HG03175 (cell line): ENCODE results near the gene AGL.
"Not testable (repeated sequence)": the region's sequence is repeated elsewhere in the genome, so short reads cannot be mapped to it uniquely, and the experiment has no call there.

Experiments used
- ATAC-seq: cut with Tn5 transposase; IDR thresholded peaks from one replicate; pipeline ENCODE4 v1.9.1; 2021; ENCODE audit warnings: mild to moderate bottlenecking, moderate library complexity; ENCODE audit not compliant: unreplicated experiment

AGL gene

GRCh38 chr1:99935534-99935933 lies 85.4 kb downstream of the AGL start:
- ATAC-seq = no peak

- ATAC-seq = no peak
These were observed 85.9 kb downstream of the AGL start for GRCh38 chr1:99936071-99936470.

- no peak for ATAC-seq
These were observed 92.6 kb downstream of the AGL start for GRCh38 chr1:99942723-99943122.

- no peak for ATAC-seq
These were observed 93.1 kb downstream of the AGL start for GRCh38 chr1:99943223-99943794.

- no peak for ATAC-seq
These were observed 94.0 kb downstream of the AGL start for GRCh38 chr1:99944192-99944591.

GRCh38 chr1:99945174-99945573 lies 95.0 kb downstream of the AGL start:
- ATAC-seq = no peak

- no peak for ATAC-seq
These were observed 100.3 kb downstream of the AGL start for GRCh38 chr1:99950486-99950885.

GRCh38 chr1:99952522-99952921 lies 102.4 kb downstream of the AGL start:
- ATAC-seq = no peak

GRCh38 chr1:99955375-99955774 lies 105.2 kb downstream of the AGL start:
- ATAC-seq = no peak

GRCh38 chr1:99956755-99957154 lies 106.6 kb downstream of the AGL start:
- ATAC-seq = no peak

- ATAC-seq = no peak
These were observed 107.7 kb downstream of the AGL start for GRCh38 chr1:99957818-99958217.

- ATAC-seq = not testable (repeated sequence)
These were observed 109.1 kb downstream of the AGL start for GRCh38 chr1:99959189-99959705.

GRCh38 chr1:99960260-99960659 lies 110.1 kb downstream of the AGL start:
- ATAC-seq = not testable (repeated sequence)

- ATAC-seq = no peak
These were observed 113.1 kb downstream of the AGL start for GRCh38 chr1:99963041-99963795.

GRCh38 chr1:99964806-99965205 lies 114.6 kb downstream of the AGL start:
- no peak for ATAC-seq

- no peak for ATAC-seq
These were observed 115.7 kb downstream of the AGL start for GRCh38 chr1:99965646-99966375.

- ATAC-seq = no peak
These were observed 118.1 kb downstream of the AGL start for GRCh38 chr1:99968214-99968613.

GRCh38 chr1:99969260-99969728 lies 119.1 kb downstream of the AGL start:
- peak; percentile 18 for ATAC-seq

GRCh38 chr1:99969729-99970621 lies 119.8 kb downstream of the AGL start, which contains the start of gene SLC35A3:
Gene SLC35A3 (plus strand): TSS chr1:99969996. CDS start chr1:99993555, 23,559 bp downstream.
- peak; percentile 87 for ATAC-seq

GRCh38 chr1:99970713-99971255 lies 120.6 kb downstream of the AGL start:
- no peak for ATAC-seq
